Stomach (tissue), 4 donors: ENCODE measurements around the gene NKAIN2.

ENCODE experiments used
- CTCF ChIP-seq, 7 experiments: fragments of 450-650 bp in 4 of 7; fragments of 200-600 bp in 3 of 7; sonication (generic) in 3 of 7; IDR thresholded peaks; one replicate each; pipeline ENCODE4 v1.5.1; 2016 to 2019; ENCODE audit warnings: antibody characterized with exemption in 7 of 7, control low read depth in 2 of 7, mild to moderate bottlenecking in 1 of 7
- POLR2AphosphoS5 ChIP-seq, 3 donors: sonication (generic); formaldehyde crosslinking; IDR thresholded peaks; one replicate each; pipeline ENCODE4 v1.6.1; 2016; ENCODE audit warnings: antibody characterized with exemption in 3 of 3

DNA sequence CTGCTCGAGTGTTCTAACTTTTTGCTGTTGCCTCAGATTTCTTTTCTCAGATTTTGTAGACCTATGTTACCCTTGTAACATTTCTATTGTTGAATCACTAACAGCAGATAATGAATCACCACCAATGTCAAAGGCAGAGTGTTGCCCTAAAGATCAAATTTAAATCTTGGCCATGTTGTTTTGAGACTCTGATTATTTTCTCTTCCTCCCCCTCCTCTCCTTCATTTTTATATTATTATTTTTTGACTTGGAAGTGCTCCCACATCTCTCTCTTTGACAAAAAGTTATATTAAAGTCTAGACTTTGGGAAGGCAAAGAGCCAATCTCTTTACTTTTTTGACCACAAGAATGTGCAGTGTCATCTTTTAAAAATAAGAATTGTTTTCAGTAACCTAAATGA is 422.7 kb downstream of the NKAIN2 start:
- TF ChIP-seq CTCF (IDR thresholded peaks at IDR 0.05) (no peak), POLR2AphosphoS5 (IDR thresholded peaks at IDR 0.05) (no peak)
